Naive thymus-derived CD4-positive, alpha-beta T cell (primary cell): Measurements from ENCODE around the gene FCMR. TPM values are rescaled to one million over a fixed set of nuclear protein-coding genes. Genes with fewer than 3 reads are reported as not detected.

ENCODE experiments used
- ATAC-seq: fragments of 150-1000 bp; cut with Tn5 transposase; 2 replicates; pipeline ENCODE4 v1.10.0; 2021; ENCODE audit warnings: mild to moderate bottlenecking, moderate library complexity
- CTCF ChIA-PET: fragments of 350-600 bp; sonication (Branson Sonifier 250); formaldehyde crosslinking; loops from one replicate; lab custom pipeline; 2021; ENCODE audit warnings: antibody characterized with exemption; lab: Charles Lee
- POLR2A ChIA-PET: fragments of 350-600 bp; sonication (Branson Sonifier 250); formaldehyde crosslinking; loops from one replicate; lab custom pipeline; 2021; ENCODE audit warnings: antibody characterized with exemption, inconsistent platforms; lab: Charles Lee
- DNase-seq, 9 donors: peaks; one replicate each; pipeline versions ENCODE4 v3.0.0 to v3.0.0-alpha.2; 2020 to 2022; ENCODE audit warnings: mixed read lengths in 1 of 9
- H3K27ac ChIP-seq: one replicate; pipeline ENCODE4 v1.7.0; 2013; ENCODE audit warnings: mild to moderate bottlenecking, low read depth, low read length, moderate library complexity
- H3K27me3 ChIP-seq, 2 donors: one replicate each; pipeline ENCODE4 v1.7.0; 2013; ENCODE audit warnings: low read length in 2 of 2, mild to moderate bottlenecking in 2 of 2, moderate library complexity in 2 of 2; ENCODE audit not compliant: control insufficient read depth in 2 of 2, insufficient read depth in 2 of 2
- H3K36me3 ChIP-seq, 3 experiments: 1 replicate in 2 of 3; 2 replicates in 1 of 3; pipeline ENCODE4 v1.7.0; 2013; ENCODE audit warnings: low read length in 3 of 3, mild to moderate bottlenecking in 3 of 3, moderate library complexity in 1 of 3; ENCODE audit not compliant: insufficient read depth in 3 of 3, control insufficient read depth in 2 of 3
- H3K4me1 ChIP-seq, 2 donors: one replicate each; pipeline ENCODE4 v1.7.0; 2013; ENCODE audit warnings: low read length in 2 of 2, mild to moderate bottlenecking in 2 of 2, moderate library complexity in 1 of 2; ENCODE audit not compliant: control insufficient read depth in 2 of 2, insufficient read depth in 2 of 2
- H3K4me3 ChIP-seq: 2 replicates; pipeline ENCODE4 v1.7.0; 2013; ENCODE audit warnings: mild to moderate bottlenecking, low read length
- H3K9me3 ChIP-seq, 3 experiments: 1 replicate in 2 of 3; 2 replicates in 1 of 3; pipeline ENCODE4 v1.7.0; 2013; ENCODE audit warnings: low read length in 3 of 3; ENCODE audit not compliant: control insufficient read depth in 2 of 3
- H3K27ac Mint-ChIP-seq, 9 donors: one replicate each; pipeline ENCODE4 v1.8.0; 2020 to 2022; ENCODE audit warnings: mixed read lengths in 9 of 9, mild to moderate bottlenecking in 8 of 9, moderate library complexity in 5 of 9, inconsistent platforms in 2 of 9
- H3K27me3 Mint-ChIP-seq, 5 donors: one replicate each; pipeline ENCODE4 v1.8.0; 2021 to 2022; ENCODE audit warnings: mixed read lengths in 5 of 5, mild to moderate bottlenecking in 1 of 5
- H3K36me3 Mint-ChIP-seq, 5 donors: one replicate each; pipeline ENCODE4 v1.8.0; 2020 to 2022; ENCODE audit warnings: mixed read lengths in 5 of 5, mild to moderate bottlenecking in 3 of 5, inconsistent platforms in 1 of 5
- H3K4me1 Mint-ChIP-seq, 7 donors: one replicate each; pipeline ENCODE4 v1.8.0; 2020 to 2022; ENCODE audit warnings: mixed read lengths in 7 of 7, mild to moderate bottlenecking in 3 of 7, inconsistent platforms in 1 of 7
- H3K4me3 Mint-ChIP-seq, 10 donors: one replicate each; pipeline ENCODE4 v1.8.0; 2020 to 2022; ENCODE audit warnings: mild to moderate bottlenecking in 10 of 10, mixed read lengths in 10 of 10, moderate library complexity in 6 of 10, inconsistent platforms in 2 of 10
- H3K9me3 Mint-ChIP-seq, 11 donors: one replicate each; pipeline ENCODE4 v1.8.0; 2020 to 2022; ENCODE audit warnings: mixed read lengths in 11 of 11, mild to moderate bottlenecking in 4 of 11, inconsistent platforms in 1 of 11, moderate library complexity in 1 of 11
- intact Hi-C, 2 donors: fragments of 100-400 bp; cut with micrococcal nuclease; formaldehyde crosslinking; loops; one replicate each; pipeline ENCODE4 v1.15.1; 2023
- polyA plus RNA-seq, 2 donors: library from polyadenylated mRNA; unstranded; fragments of 300-500 nt; fragmentation: Illumina TruSeq; gene quantifications; one replicate each; pipeline ENCODE4 v1.2.3, GENCODE V29; 2021
- total RNA-seq, 6 experiments: library from RNA in 5 of 6; stranded (reverse) in 5 of 6; gene quantifications; 1 replicate in 5 of 6; 2 replicates in 1 of 6; pipeline ENCODE4 v1.2.3 and lab custom pipeline; 2021 to 2026

Gene FCMR
- total and polyA plus RNA-seq, 7 experiments from 2014 or later: 103 to 998 (median 803) TPM

GRCh38 chr1:206965781-206966180 is 44.0 kb upstream of the FCMR start:
- peak overlapping the region in 2 of 10 donors; percentile 10 to 62 for H3K4me3 Mint-ChIP-seq
- Histone ChIP-seq H3K36me3 (no peaks in the 10 kb centered on the region), H3K27me3 (no peaks in the 10 kb centered on the region), H3K4me3 (no peak overlapping the region), H3K27ac (no peak overlapping the region), H3K4me1 (peaks cover 3 to 30% of the 10 kb centered on the region in 2 donors), H3K9me3 (no peaks in the 10 kb centered on the region)
- peak overlapping the region in 3 of 9 donors; percentile 8 to 39 (median 28) for H3K27ac Mint-ChIP-seq
- H3K9me3 Mint-ChIP-seq: no peaks in the 10 kb centered on the region
- no peak for ATAC-seq
- POLR2A ChIA-PET: interaction anchor here (0.7 to 1.8 kb wide), 5 partner anchors 8 to 136 kb away, joined by 3 to 7 read pairs (median 4); partner anchors contain the start of gene FCMR
- intact Hi-C loops: no loop called here
- H3K4me1 Mint-ChIP-seq: peaks cover 32 to 66% (median 49%) of the 10 kb centered on the region in 7 donors
- H3K27me3 Mint-ChIP-seq: peaks cover 0 to 21% (median 0%) of the 10 kb centered on the region in 5 donors
- CTCF ChIA-PET: interaction anchor here (0.6 to 0.8 kb wide), 2 partner anchors 12 to 57 kb away, joined by 3 read pairs; no protein-coding TSS in a partner anchor
- H3K36me3 Mint-ChIP-seq: no peaks in the 10 kb centered on the region
- no peak for DNase-seq

GRCh38 chr1:206963740-206964139 is 42.0 kb upstream of the FCMR start:
- Mint-ChIP-seq H3K9me3 (no peaks in the 10 kb centered on the region), H3K27ac (no peak overlapping the region), H3K36me3 (no peaks in the 10 kb centered on the region), H3K4me3 (no peak overlapping the region), H3K4me1 (peaks cover 34 to 55% (median 47%) of the 10 kb centered on the region in 7 donors), H3K27me3 (peaks cover 0 to 5% (median 0%) of the 10 kb centered on the region in 5 donors)
- H3K27ac ChIP-seq: no peak overlapping the region
- H3K4me3 ChIP-seq: no peak overlapping the region
- no peak for DNase-seq
- intact Hi-C loops: no loop called here
- no peaks in the 10 kb centered on the region for H3K9me3 ChIP-seq
- ChIA-PET CTCF (no interaction called here), POLR2A (interaction anchor here (1.4 kb wide), 1 partner anchor 9 kb away, joined by 3 read pairs; no protein-coding TSS in a partner anchor)
- no peaks in the 10 kb centered on the region for H3K36me3 ChIP-seq
- peaks cover 3 to 30% of the 10 kb centered on the region in 2 donors for H3K4me1 ChIP-seq
- no peaks in the 10 kb centered on the region for H3K27me3 ChIP-seq
- no peak for ATAC-seq

GRCh38 chr1:206963119-206963712 is 41.5 kb upstream of the FCMR start:
- Mint-ChIP-seq H3K27me3 (no peaks in the 10 kb centered on the region), H3K4me1 (peaks cover 30 to 50% (median 42%) of the 10 kb centered on the region in 7 donors), H3K27ac (no peak overlapping the region), H3K36me3 (no peaks in the 10 kb centered on the region), H3K9me3 (no peaks in the 10 kb centered on the region), H3K4me3 (no peak overlapping the region)
- ChIA-PET POLR2A (interaction anchor here (0.8 to 1.4 kb wide), 5 partner anchors 9 to 250 kb away, joined by 3 to 5 read pairs (median 3); partner anchors contain the start of gene FCMR), CTCF (no interaction called here)
- no peaks in the 10 kb centered on the region for H3K9me3 ChIP-seq
- no peak overlapping the region for H3K27ac ChIP-seq
- ATAC-seq (no peak), DNase-seq (no peak)
- intact Hi-C loops: no loop called here
- H3K36me3 ChIP-seq: no peaks in the 10 kb centered on the region
- no peaks in the 10 kb centered on the region for H3K27me3 ChIP-seq
- H3K4me1 ChIP-seq: peaks cover 3 to 28% of the 10 kb centered on the region in 2 donors
- no peak overlapping the region for H3K4me3 ChIP-seq

- Mint-ChIP-seq H3K9me3 (no peaks in the 10 kb centered on the region), H3K36me3 (no peaks in the 10 kb centered on the region), H3K27me3 (no peaks in the 10 kb centered on the region), H3K4me1 (peaks cover 20 to 40% (median 33%) of the 10 kb centered on the region in 7 donors), H3K4me3 (peak overlapping the region in 4 of 10 donors; percentile 0 to 44 (median 38)), H3K27ac (peak overlapping the region in 2 of 9 donors; percentile 16 to 53)
- DNase-seq (peak in 1 of 9 donors; percentile 21), ATAC-seq (peak; percentile 65)
- ChIA-PET POLR2A (interaction anchor here (0.8 to 1.4 kb wide), 6 partner anchors 18 to 249 kb away, joined by 3 to 5 read pairs (median 4); partner anchors contain the start of gene FCMR), CTCF (interaction anchor here (0.7 to 1.3 kb wide), 2 partner anchors 30 to 227 kb away, joined by 3 read pairs; no protein-coding TSS in a partner anchor)
- Histone ChIP-seq H3K4me3 (no peak overlapping the region), H3K36me3 (no peaks in the 10 kb centered on the region), H3K27ac (no peak overlapping the region), H3K9me3 (no peaks in the 10 kb centered on the region), H3K27me3 (no peaks in the 10 kb centered on the region), H3K4me1 (peaks cover 3 to 18% of the 10 kb centered on the region in 2 donors)
- intact Hi-C loops: no loop called here
Observed at GRCh38 chr1:206962272-206962671, 40.5 kb upstream of the FCMR start.

- Mint-ChIP-seq H3K27me3 (no peaks in the 10 kb centered on the region), H3K9me3 (no peaks in the 10 kb centered on the region), H3K4me3 (no peak overlapping the region), H3K36me3 (no peaks in the 10 kb centered on the region), H3K27ac (peak overlapping the region in 1 of 9 donors; percentile 42), H3K4me1 (peaks cover 14 to 37% (median 27%) of the 10 kb centered on the region in 7 donors)
- no peaks in the 10 kb centered on the region for H3K36me3 ChIP-seq
- no peaks in the 10 kb centered on the region for H3K9me3 ChIP-seq
- H3K4me3 ChIP-seq: no peak overlapping the region
- intact Hi-C loops: no loop called here
- ChIA-PET POLR2A (interaction anchor here (0.8 to 1.4 kb wide), 5 partner anchors 18 to 40 kb away, joined by 3 to 5 read pairs (median 3); partner anchors contain the start of gene FCMR), CTCF (interaction anchor here (1.0 to 1.3 kb wide), 2 partner anchors 20 to 227 kb away, joined by 3 to 4 read pairs; no protein-coding TSS in a partner anchor)
- H3K27ac ChIP-seq: no peak overlapping the region
- ATAC-seq (no peak), DNase-seq (no peak)
- H3K4me1 ChIP-seq: peaks cover 3 to 12% of the 10 kb centered on the region in 2 donors
- H3K27me3 ChIP-seq: no peaks in the 10 kb centered on the region
Observed at GRCh38 chr1:206961668-206962067, 39.9 kb upstream of the FCMR start.

GRCh38 chr1:206960676-206961386 is 39.1 kb upstream of the FCMR start:
- Mint-ChIP-seq H3K36me3 (no peaks in the 10 kb centered on the region), H3K4me3 (no peak overlapping the region), H3K27me3 (no peaks in the 10 kb centered on the region), H3K27ac (peak overlapping the region in 1 of 9 donors; percentile 39), H3K4me1 (peaks cover 13 to 36% (median 24%) of the 10 kb centered on the region in 7 donors), H3K9me3 (no peaks in the 10 kb centered on the region)
- DNase-seq (no peak), ATAC-seq (no peak)
- Histone ChIP-seq H3K4me1 (peaks cover 3 to 11% of the 10 kb centered on the region in 2 donors), H3K27me3 (no peaks in the 10 kb centered on the region), H3K4me3 (no peak overlapping the region), H3K36me3 (no peaks in the 10 kb centered on the region), H3K9me3 (no peaks in the 10 kb centered on the region), H3K27ac (no peak overlapping the region)
- CTCF ChIA-PET: interaction anchor here (1.0 kb wide), 1 partner anchor 21 kb away, joined by 4 read pairs; no protein-coding TSS in a partner anchor
- intact Hi-C loops: no loop called here
- POLR2A ChIA-PET: interaction anchor here (0.9 kb wide), 1 partner anchor 39 kb away, joined by 3 read pairs; the partner anchor contains the start of gene FCMR
